HEK293 (cell line): ENCODE data around the gene HMGN1.

ENCODE experiments used
- CTCF ChIA-PET: fragments of 350-600 bp; formaldehyde crosslinking; extraction: SDS; loops from one replicate; lab custom pipeline; 2021; ENCODE audit warnings: antibody characterized with exemption; lab: Yijun Ruan, JAX
- POLR2A ChIA-PET: fragments of 300-600 bp; formaldehyde crosslinking; extraction: SDS; loops from one replicate; lab custom pipeline; 2020; ENCODE audit warnings: antibody characterized with exemption, inconsistent platforms; lab: Yijun Ruan, JAX
- H3K27ac ChIP-seq: fragments of 200-500 bp; sonication (Bioruptor generic); 2 replicates; pipeline ENCODE4 v1.5.1; 2014; ENCODE audit warnings: low read depth, low read length, control low read depth, inconsistent platforms; ENCODE audit errors: extremely low read depth
- H3K36me3 ChIP-seq, 2 experiments: fragments of 200-500 bp in 1 of 2; sonication (Bioruptor generic) in 1 of 2; 1 replicate in 1 of 2; 2 replicates in 1 of 2; pipeline ENCODE4 v1.5.1; 2014 to 2017; ENCODE audit warnings: inconsistent platforms in 2 of 2, low read length in 2 of 2; ENCODE audit not compliant: control insufficient read depth in 2 of 2, insufficient read depth in 1 of 2
- H3K4me1 ChIP-seq: fragments of 200-500 bp; sonication (Bioruptor generic); 2 replicates; pipeline ENCODE4 v1.5.1; 2014; ENCODE audit warnings: mild to moderate bottlenecking, low read length, inconsistent platforms; ENCODE audit not compliant: control insufficient read depth, insufficient read depth
- H3K4me3 ChIP-seq: 2 replicates; pipeline ENCODE4 v1.5.1; 2011; ENCODE audit warnings: low read depth, mild to moderate bottlenecking, control low read depth, low read length, moderate library complexity
- H3K9me3 ChIP-seq: fragments of 200-500 bp; sonication (Bioruptor generic); 2 replicates; pipeline ENCODE4 v1.5.1; 2014; ENCODE audit warnings: low read depth, low read length, inconsistent platforms; ENCODE audit not compliant: control insufficient read depth, insufficient read depth
- PRDM1 ChIP-seq: fragments of 450-650 bp; formaldehyde crosslinking; IDR thresholded peaks from 2 replicates; pipeline ENCODE4; 2016; ENCODE audit warnings: missing biosample characterization, missing genetic modification characterization
- SCRT2 ChIP-seq: fragments of 450-650 bp; formaldehyde crosslinking; IDR thresholded peaks from 2 replicates; pipeline ENCODE4 v1.5.1; 2016; ENCODE audit warnings: missing biosample characterization, missing genetic modification characterization
- SETDB1 ChIP-seq: IDR thresholded peaks from one replicate; pipeline ENCODE4 v1.6.1; 2017; ENCODE audit warnings: mild to moderate bottlenecking, low read length, moderate library complexity, mixed read lengths; ENCODE audit not compliant: insufficient read length
- SP3 ChIP-seq: fragments of 450-650 bp; formaldehyde crosslinking; IDR thresholded peaks from 2 replicates; pipeline ENCODE4 v1.5.1; 2016; ENCODE audit warnings: missing biosample characterization, missing genetic modification characterization
- ZBTB20 ChIP-seq: fragments of 450-650 bp; formaldehyde crosslinking; IDR thresholded peaks from 2 replicates; pipeline ENCODE4 v1.5.1; 2016; ENCODE audit warnings: missing biosample characterization, missing genetic modification characterization
- ZNF10 ChIP-seq: fragments of 450-650 bp; formaldehyde crosslinking; IDR thresholded peaks from 2 replicates; pipeline ENCODE4 v1.5.1; 2017; ENCODE audit warnings: missing biosample characterization, missing genetic modification characterization
- ZNF2 ChIP-seq: fragments of 450-650 bp; formaldehyde crosslinking; IDR thresholded peaks from 2 replicates; pipeline ENCODE4 v1.5.1; 2016; ENCODE audit warnings: missing biosample characterization, missing genetic modification characterization
- ZNF354C ChIP-seq: fragments of 450-650 bp; formaldehyde crosslinking; IDR thresholded peaks from 2 replicates; pipeline ENCODE4 v1.5.1; 2016; ENCODE audit warnings: missing biosample characterization, missing genetic modification characterization, low read depth, borderline replicate concordance
- ZNF366 ChIP-seq: fragments of 450-650 bp; formaldehyde crosslinking; conservative IDR thresholded peaks from 2 replicates; pipeline ENCODE4 v1.5.1; 2016; ENCODE audit warnings: missing biosample characterization, missing genetic modification characterization
- ZNF629 ChIP-seq: fragments of 450-650 bp; formaldehyde crosslinking; IDR thresholded peaks from 2 replicates; pipeline ENCODE4 v1.5.1; 2017; ENCODE audit warnings: missing biosample characterization, missing genetic modification characterization
- ZXDB ChIP-seq: fragments of 450-650 bp; formaldehyde crosslinking; IDR thresholded peaks from 2 replicates; pipeline ENCODE4 v1.5.1; 2016; ENCODE audit warnings: missing biosample characterization, missing genetic modification characterization
- TF ChIP-seq, protein P1 (sequence below): fragments of 450-650 bp; formaldehyde crosslinking; IDR thresholded peaks from 2 replicates; pipeline ENCODE4 v1.5.1; 2016; ENCODE audit warnings: missing biosample characterization, missing genetic modification characterization
- TF ChIP-seq, protein P2 (sequence below): fragments of 450-650 bp; formaldehyde crosslinking; IDR thresholded peaks from 2 replicates; pipeline ENCODE4 v1.5.1; 2016; ENCODE audit warnings: missing biosample characterization, missing genetic modification characterization
- TF ChIP-seq, protein P3 (sequence below): fragments of 450-650 bp; formaldehyde crosslinking; IDR thresholded peaks from 2 replicates; pipeline ENCODE4 v1.5.1; 2017; ENCODE audit warnings: missing biosample characterization, missing genetic modification characterization
- TF ChIP-seq, protein P4 (sequence below): fragments of 450-650 bp; formaldehyde crosslinking; IDR thresholded peaks from 2 replicates; pipeline ENCODE4 v1.5.1; 2017; ENCODE audit warnings: missing biosample characterization, missing genetic modification characterization

The HMGN1 gene

DNA sequence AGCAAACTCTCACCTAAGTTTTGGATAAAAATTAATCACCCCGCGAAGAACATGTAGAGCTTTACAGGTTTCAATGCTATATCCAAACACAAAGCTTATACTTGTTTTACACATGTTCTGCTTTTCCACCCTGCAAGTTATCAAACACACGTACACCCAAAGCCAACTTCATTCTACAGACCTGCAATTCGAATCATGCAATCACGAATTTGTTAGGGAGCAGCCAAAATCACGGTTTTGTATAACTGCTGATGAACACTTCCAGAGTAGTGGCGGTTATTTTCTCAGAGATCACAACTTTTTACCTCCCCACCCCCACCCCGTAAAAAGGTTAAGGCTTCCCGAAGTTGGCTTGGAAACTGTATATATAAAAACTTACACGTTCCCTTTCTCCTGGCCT is 1.4 kb downstream of the HMGN1 start:
- H3K4me1 ChIP-seq: 0 out of 2 replicates have a peak, but pooled peaks cover 3% of the 10 kb centered on the region
- TF ChIP-seq ZBTB20 (0 out of 2 replicates have a peak, but pooled peaks have one; percentile 16), SETDB1 (no peak)
- TF ChIP-seq, protein P1, sequence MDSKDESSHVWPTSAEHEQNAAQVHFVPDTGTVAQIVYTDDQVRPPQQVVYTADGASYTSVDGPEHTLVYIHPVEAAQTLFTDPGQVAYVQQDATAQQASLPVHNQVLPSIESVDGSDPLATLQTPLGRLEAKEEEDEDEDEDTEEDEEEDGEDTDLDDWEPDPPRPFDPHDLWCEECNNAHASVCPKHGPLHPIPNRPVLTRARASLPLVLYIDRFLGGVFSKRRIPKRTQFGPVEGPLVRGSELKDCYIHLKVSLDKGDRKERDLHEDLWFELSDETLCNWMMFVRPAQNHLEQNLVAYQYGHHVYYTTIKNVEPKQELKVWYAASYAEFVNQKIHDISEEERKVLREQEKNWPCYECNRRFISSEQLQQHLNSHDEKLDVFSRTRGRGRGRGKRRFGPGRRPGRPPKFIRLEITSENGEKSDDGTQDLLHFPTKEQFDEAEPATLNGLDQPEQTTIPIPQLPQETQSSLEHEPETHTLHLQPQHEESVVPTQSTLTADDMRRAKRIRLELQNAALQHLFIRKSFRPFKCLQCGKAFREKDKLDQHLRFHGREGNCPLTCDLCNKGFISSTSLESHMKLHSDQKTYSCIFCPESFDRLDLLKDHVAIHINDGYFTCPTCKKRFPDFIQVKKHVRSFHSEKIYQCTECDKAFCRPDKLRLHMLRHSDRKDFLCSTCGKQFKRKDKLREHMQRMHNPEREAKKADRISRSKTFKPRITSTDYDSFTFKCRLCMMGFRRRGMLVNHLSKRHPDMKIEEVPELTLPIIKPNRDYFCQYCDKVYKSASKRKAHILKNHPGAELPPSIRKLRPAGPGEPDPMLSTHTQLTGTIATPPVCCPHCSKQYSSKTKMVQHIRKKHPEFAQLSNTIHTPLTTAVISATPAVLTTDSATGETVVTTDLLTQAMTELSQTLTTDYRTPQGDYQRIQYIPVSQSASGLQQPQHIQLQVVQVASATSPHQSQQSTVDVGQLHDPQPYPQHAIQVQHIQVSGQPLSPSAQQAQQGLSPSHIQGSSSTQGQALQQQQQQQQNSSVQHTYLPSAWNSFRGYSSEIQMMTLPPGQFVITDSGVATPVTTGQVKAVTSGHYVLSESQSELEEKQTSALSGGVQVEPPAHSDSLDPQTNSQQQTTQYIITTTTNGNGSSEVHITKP: 0 out of 2 replicates have a peak, but pooled peaks have one; percentile 10
- TF ChIP-seq, protein P2, sequence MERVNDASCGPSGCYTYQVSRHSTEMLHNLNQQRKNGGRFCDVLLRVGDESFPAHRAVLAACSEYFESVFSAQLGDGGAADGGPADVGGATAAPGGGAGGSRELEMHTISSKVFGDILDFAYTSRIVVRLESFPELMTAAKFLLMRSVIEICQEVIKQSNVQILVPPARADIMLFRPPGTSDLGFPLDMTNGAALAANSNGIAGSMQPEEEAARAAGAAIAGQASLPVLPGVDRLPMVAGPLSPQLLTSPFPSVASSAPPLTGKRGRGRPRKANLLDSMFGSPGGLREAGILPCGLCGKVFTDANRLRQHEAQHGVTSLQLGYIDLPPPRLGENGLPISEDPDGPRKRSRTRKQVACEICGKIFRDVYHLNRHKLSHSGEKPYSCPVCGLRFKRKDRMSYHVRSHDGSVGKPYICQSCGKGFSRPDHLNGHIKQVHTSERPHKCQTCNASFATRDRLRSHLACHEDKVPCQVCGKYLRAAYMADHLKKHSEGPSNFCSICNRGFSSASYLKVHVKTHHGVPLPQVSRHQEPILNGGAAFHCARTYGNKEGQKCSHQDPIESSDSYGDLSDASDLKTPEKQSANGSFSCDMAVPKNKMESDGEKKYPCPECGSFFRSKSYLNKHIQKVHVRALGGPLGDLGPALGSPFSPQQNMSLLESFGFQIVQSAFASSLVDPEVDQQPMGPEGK: peak; percentile 8; the same call in 1 of the 2 replicates
- H3K36me3 ChIP-seq: peaks cover 33 to 53% of the 10 kb centered on the region in 2 experiments
- ChIA-PET CTCF (interaction anchor here (0.7 to 1.2 kb wide), 4 partner anchors 8 to 95 kb away, joined by 3 to 4 read pairs (median 4); no protein-coding TSS in a partner anchor), POLR2A (interaction anchor here (0.8 to 5.4 kb wide), 11 partner anchors 9 to 207 kb away, joined by 3 to 79 read pairs (median 13); partner anchors contain the start of genes BRWD1 and PSMG1)
- no peaks in the 10 kb centered on the region for H3K9me3 ChIP-seq
- peak overlapping the region; percentile 99 for H3K27ac ChIP-seq
- peak overlapping the region; percentile 86 for H3K4me3 ChIP-seq

DNA sequence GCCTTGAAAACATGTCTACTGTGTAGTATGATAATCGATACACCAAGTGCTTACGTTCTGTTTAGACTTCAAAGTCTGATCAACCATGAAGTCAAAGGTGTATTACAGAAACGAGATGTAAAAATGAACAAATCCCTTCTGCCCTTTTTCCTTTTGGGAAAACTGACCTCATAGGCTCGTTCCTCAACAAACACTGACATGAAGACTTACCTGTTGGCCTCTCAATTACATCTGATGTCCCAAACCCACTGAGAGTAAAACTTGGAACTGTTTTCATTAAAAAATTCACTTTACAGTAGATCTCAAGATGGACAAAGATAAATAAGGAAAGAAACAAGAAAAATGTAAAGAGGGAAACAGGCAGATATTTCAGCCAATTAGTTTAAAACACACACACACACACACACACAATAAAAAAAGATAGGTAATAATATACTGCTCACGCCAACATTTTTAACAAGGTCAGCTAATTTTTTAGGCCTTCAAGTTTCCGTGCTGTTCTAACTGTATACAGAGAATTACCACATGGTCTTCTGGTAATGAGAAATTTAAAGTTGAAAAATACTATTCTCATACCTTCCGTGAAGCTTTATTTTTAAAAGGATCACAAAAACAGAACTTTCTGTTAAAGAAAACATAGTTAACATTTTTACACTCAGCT is 2.1 kb downstream of the HMGN1 start:
- CTCF ChIA-PET: interaction anchor here (0.6 to 0.9 kb wide), 5 partner anchors 8 to 83 kb away, joined by 3 to 4 read pairs (median 3); no protein-coding TSS in a partner anchor
- H3K27ac ChIP-seq: no peak overlapping the region

More for the DNA sequence above, 2.1 kb downstream of the HMGN1 start:
- H3K4me3 ChIP-seq: peak overlapping the region; percentile 86
- H3K36me3 ChIP-seq: peaks cover 36 to 60% of the 10 kb centered on the region in 2 experiments
- TF ChIP-seq, protein P3, sequence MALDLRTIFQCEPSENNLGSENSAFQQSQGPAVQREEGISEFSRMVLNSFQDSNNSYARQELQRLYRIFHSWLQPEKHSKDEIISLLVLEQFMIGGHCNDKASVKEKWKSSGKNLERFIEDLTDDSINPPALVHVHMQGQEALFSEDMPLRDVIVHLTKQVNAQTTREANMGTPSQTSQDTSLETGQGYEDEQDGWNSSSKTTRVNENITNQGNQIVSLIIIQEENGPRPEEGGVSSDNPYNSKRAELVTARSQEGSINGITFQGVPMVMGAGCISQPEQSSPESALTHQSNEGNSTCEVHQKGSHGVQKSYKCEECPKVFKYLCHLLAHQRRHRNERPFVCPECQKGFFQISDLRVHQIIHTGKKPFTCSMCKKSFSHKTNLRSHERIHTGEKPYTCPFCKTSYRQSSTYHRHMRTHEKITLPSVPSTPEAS (tag by site-specific recombination): peak; percentile 39; the same call in 1 of the 2 replicates
- TF ChIP-seq ZNF354C (tag by site-specific recombination) (no peak), ZNF10 (no peak), PRDM1 (0 out of 2 replicates have a peak, but pooled peaks have one; percentile 45), ZNF2 (tag by site-specific recombination) (no peak), ZNF366 (tag by site-specific recombination) (peak; percentile 51; the same call in 1 of the 2 replicates), SP3 (tag by site-specific recombination) (no peak), ZNF629 (no peak), SCRT2 (tag by site-specific recombination) (peak; percentile 89), ZXDB (0 out of 2 replicates have a peak, but pooled peaks have one; percentile 11)
- TF ChIP-seq, protein P4, sequence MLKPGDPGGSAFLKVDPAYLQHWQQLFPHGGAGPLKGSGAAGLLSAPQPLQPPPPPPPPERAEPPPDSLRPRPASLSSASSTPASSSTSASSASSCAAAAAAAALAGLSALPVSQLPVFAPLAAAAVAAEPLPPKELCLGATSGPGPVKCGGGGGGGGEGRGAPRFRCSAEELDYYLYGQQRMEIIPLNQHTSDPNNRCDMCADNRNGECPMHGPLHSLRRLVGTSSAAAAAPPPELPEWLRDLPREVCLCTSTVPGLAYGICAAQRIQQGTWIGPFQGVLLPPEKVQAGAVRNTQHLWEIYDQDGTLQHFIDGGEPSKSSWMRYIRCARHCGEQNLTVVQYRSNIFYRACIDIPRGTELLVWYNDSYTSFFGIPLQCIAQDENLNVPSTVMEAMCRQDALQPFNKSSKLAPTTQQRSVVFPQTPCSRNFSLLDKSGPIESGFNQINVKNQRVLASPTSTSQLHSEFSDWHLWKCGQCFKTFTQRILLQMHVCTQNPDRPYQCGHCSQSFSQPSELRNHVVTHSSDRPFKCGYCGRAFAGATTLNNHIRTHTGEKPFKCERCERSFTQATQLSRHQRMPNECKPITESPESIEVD (tag by site-specific recombination): peak; percentile 9; the same call in 1 of the 2 replicates
- H3K9me3 ChIP-seq: no peaks in the 10 kb centered on the region
- H3K4me1 ChIP-seq: 0 out of 2 replicates have a peak, but pooled peaks cover 3% of the 10 kb centered on the region
- POLR2A ChIA-PET: interaction anchor here (0.8 to 5.4 kb wide), 7 partner anchors 8 to 163 kb away, joined by 3 to 79 read pairs (median 21); partner anchors contain the start of genes BRWD1 and PSMG1
